NCI-H2171 (cell line): ENCODE measurements around the gene KIAA0825.

ENCODE experiments used
- DNase-seq: peaks from one replicate; lab custom pipeline; 2025; lab: John Stamatoyannopoulos, UW

Gene KIAA0825

GRCh38 chr5:94309141-94309540, 309.3 kb downstream of the KIAA0825 start:
- DNase-seq = no peak

GRCh38 chr5:94308442-94308841, 310.0 kb downstream of the KIAA0825 start:
- no peak for DNase-seq

- DNase-seq = no peak
Observed at GRCh38 chr5:94304146-94304545, 314.3 kb downstream of the KIAA0825 start.

GRCh38 chr5:94288937-94289336, 329.5 kb downstream of the KIAA0825 start:
- no peak for DNase-seq

- no peak for DNase-seq
Observed at GRCh38 chr5:94285984-94286383, 332.4 kb downstream of the KIAA0825 start.

GRCh38 chr5:94283093-94283492, 335.3 kb downstream of the KIAA0825 start:
- no peak for DNase-seq

- DNase-seq = no peak
Observed at GRCh38 chr5:94281236-94281801, 337.1 kb downstream of the KIAA0825 start.

GRCh38 chr5:94276751-94277150, 341.7 kb downstream of the KIAA0825 start:
- no peak for DNase-seq

GRCh38 chr5:94276048-94276447, 342.4 kb downstream of the KIAA0825 start:
- no peak for DNase-seq

GRCh38 chr5:94274707-94275106, 343.7 kb downstream of the KIAA0825 start:
- no peak for DNase-seq

- DNase-seq = no peak
Observed at GRCh38 chr5:94268226-94268625, 350.2 kb downstream of the KIAA0825 start.

GRCh38 chr5:94267350-94267899, 351.0 kb downstream of the KIAA0825 start:
- DNase-seq = no peak

- no peak for DNase-seq
Observed at GRCh38 chr5:94266170-94266569, 352.2 kb downstream of the KIAA0825 start.

- no peak for DNase-seq
Observed at GRCh38 chr5:94263068-94263467, 355.3 kb downstream of the KIAA0825 start.

- DNase-seq = no peak
Observed at GRCh38 chr5:94260096-94260495, 358.3 kb downstream of the KIAA0825 start.

- DNase-seq = no peak
Observed at GRCh38 chr5:94254214-94254613, 364.2 kb downstream of the KIAA0825 start.

GRCh38 chr5:94250985-94251384, 367.4 kb downstream of the KIAA0825 start:
- DNase-seq = no peak

GRCh38 chr5:94249430-94249829, 369.0 kb downstream of the KIAA0825 start:
- no peak for DNase-seq

- DNase-seq = no peak
Observed at GRCh38 chr5:94248175-94248875, 370.1 kb downstream of the KIAA0825 start.

GRCh38 chr5:94245608-94246007, 372.8 kb downstream of the KIAA0825 start:
- DNase-seq = no peak

- DNase-seq = no peak
Observed at GRCh38 chr5:94244921-94245320, 373.5 kb downstream of the KIAA0825 start.

- no peak for DNase-seq
Observed at GRCh38 chr5:94243612-94244011, 374.8 kb downstream of the KIAA0825 start.

- no peak for DNase-seq
Observed at GRCh38 chr5:94240993-94241651, 377.3 kb downstream of the KIAA0825 start.
